HepG2 (cell line): ENCODE results near the gene FNDC10. TPM values are rescaled to one million over a fixed set of nuclear protein-coding genes. Genes with fewer than 3 reads are reported as not detected.
A peak's percentile ranks its signal among the peaks of the same experiment; 100 is the strongest.

Source experiments
- CHCHD3 ChIP-seq: sonication (generic); formaldehyde crosslinking; IDR thresholded peaks from 2 replicates; pipeline ENCODE4 v1.8.0; 2022; ENCODE audit warnings: mild to moderate bottlenecking, missing genetic modification reagents, moderate library complexity
- ERF ChIP-seq: IDR thresholded peaks from 2 replicates; pipeline ENCODE4 v1.6.1; 2018; ENCODE audit warnings: missing biosample characterization, missing genetic modification reagents
- HNRNPK ChIP-seq: fragments of 200-400 bp; formaldehyde crosslinking; IDR thresholded peaks from 2 replicates; pipeline ENCODE4 v1.6.1; 2018; ENCODE audit warnings: low read length, low read depth, moderate library complexity, mild to moderate bottlenecking; ENCODE audit not compliant: poor library complexity, severe bottlenecking
- HOXA3 ChIP-seq: sonication (generic); formaldehyde crosslinking; IDR thresholded peaks from 2 replicates; pipeline ENCODE4 v1.5.0; 2020; ENCODE audit warnings: missing genetic modification reagents
- MIER3 ChIP-seq: IDR thresholded peaks from 2 replicates; pipeline ENCODE4 v1.6.1; 2016; ENCODE audit warnings: missing compliant biosample characterization, borderline replicate concordance
- PHF20 ChIP-seq: sonication (generic); formaldehyde crosslinking; IDR thresholded peaks from 2 replicates; pipeline ENCODE4 v1.5.0; 2020; ENCODE audit warnings: mild to moderate bottlenecking, missing genetic modification reagents
- TBX2 ChIP-seq: sonication (generic); formaldehyde crosslinking; IDR thresholded peaks from 2 replicates; pipeline ENCODE4 v1.5.0; 2020; ENCODE audit warnings: missing genetic modification reagents, mild to moderate bottlenecking, borderline replicate concordance
- ZC3H13 ChIP-seq: sonication (generic); formaldehyde crosslinking; IDR thresholded peaks from 2 replicates; pipeline ENCODE4 v1.8.1; 2023; ENCODE audit warnings: mild to moderate bottlenecking, missing genetic modification reagents, moderate library complexity
- ZFP91 ChIP-seq: sonication (generic); formaldehyde crosslinking; IDR thresholded peaks from 2 replicates; pipeline ENCODE4 v1.9.0; 2022; ENCODE audit warnings: missing genetic modification reagents, mild to moderate bottlenecking, borderline replicate concordance
- ZNF274 ChIP-seq: sonication (generic); formaldehyde crosslinking; IDR thresholded peaks from 2 replicates; pipeline ENCODE4 v1.5.1; 2020; ENCODE audit warnings: mild to moderate bottlenecking, missing genetic modification reagents
- ZNF407 ChIP-seq: sonication (generic); formaldehyde crosslinking; IDR thresholded peaks from one replicate; pipeline ENCODE4 v1.5.1; 2020; ENCODE audit warnings: mild to moderate bottlenecking, missing genetic modification reagents; ENCODE audit errors: not compliant biosample characterization
- ZNF589 ChIP-seq: sonication (generic); formaldehyde crosslinking; conservative IDR thresholded peaks from 2 replicates; pipeline ENCODE4 v1.8.0; 2022; ENCODE audit warnings: mild to moderate bottlenecking, moderate library complexity, missing genetic modification reagents
- ZNF687 ChIP-seq: sonication (generic); formaldehyde crosslinking; IDR thresholded peaks from 2 replicates; pipeline ENCODE4 v1.5.1; 2020; ENCODE audit warnings: mild to moderate bottlenecking, missing genetic modification reagents, moderate library complexity
- polyA plus RNA-seq, 8 experiments: library from polyadenylated mRNA; depleted of rRNA in 3 of 8; stranded (reverse) in 7 of 8; unstranded in 1 of 8; fragments of >200 nt; fragmentation: Illumina TruSeq in 4 of 8; extraction: Trizol in 4 of 8; gene quantifications; 2 replicates each; pipeline versions ENCODE4 v1.2.1 to v1.2.3, GENCODE V29; 2011 to 2016; ENCODE audit warnings: low read depth in 4 of 8, missing spikeins in 1 of 8, mixed read lengths in 1 of 8; ENCODE audit not compliant: insufficient read depth in 1 of 8
- total RNA-seq, 5 experiments: library from RNA; depleted of rRNA; stranded (reverse); fragments of >200 nt; fragmentation: Illumina TruSeq; extraction: Trizol; gene quantifications; 2 replicates each; pipeline ENCODE4 v1.2.3, GENCODE V29; 2016; ENCODE audit warnings: low read depth in 1 of 5

Gene FNDC10
- total and polyA plus RNA-seq, 2 of the 13 experiments (the other 11 are each of a cell fraction or from before 2014, with no cell fraction given): 2.2 to 2.5 TPM

- TF ChIP-seq ZNF687 (peak; percentile 70), ZNF589 (CRISPR knock-in tag) (0 out of 2 replicates have a peak, but pooled peaks have one; percentile 20), ERF (no peak), MIER3 (CRISPR knock-in tag) (no peak), TBX2 (CRISPR knock-in tag) (0 out of 2 replicates have a peak, but pooled peaks have one; percentile 31), CHCHD3 (CRISPR knock-in tag) (peak; percentile 92), PHF20 (no peak), HNRNPK (peak; percentile 63), ZNF407 (peak; percentile 16), HOXA3 (CRISPR knock-in tag) (peak; percentile 35), ZFP91 (CRISPR knock-in tag) (peak; percentile 60; the same call in 1 of the 2 replicates), ZNF274 (CRISPR knock-in tag) (0 out of 2 replicates have a peak, but pooled peaks have one; percentile 11), ZC3H13 (CRISPR knock-in tag) (0 out of 2 replicates have a peak, but pooled peaks have one; percentile 35)
These were observed at the start of gene FNDC10 (continued) for GRCh38 chr1:1599935-1600860.
